ENCODE data around the gene CLEC18A.
"Not testable (repeated sequence)": the region's sequence is repeated elsewhere in the genome, so short reads cannot be mapped to it uniquely, and the experiment has no call there.

CLEC18A gene

GRCh38 chr16:69930117-69930776, 20.9 kb upstream of the CLEC18A start:
- peak in 1 of 2 donors; percentile 5 for DNase-seq (ENCODE audit: low read depth in 2 of 2)

- no peak for DNase-seq (ENCODE audit: low read depth in 2 of 2)
Measured at GRCh38 chr16:69931631-69932030, 19.5 kb upstream of the CLEC18A start.

GRCh38 chr16:69932228-69932627, 18.9 kb upstream of the CLEC18A start:
- DNase-seq (ENCODE audit: low read depth in 2 of 2) = no peak

GRCh38 chr16:69932691-69933392, 18.3 kb upstream of the CLEC18A start:
- DNase-seq (ENCODE audit: low read depth in 2 of 2) = no peak

- DNase-seq (ENCODE audit: low read depth in 2 of 2) = no peak
Measured at GRCh38 chr16:69934044-69934443, 17.1 kb upstream of the CLEC18A start.

GRCh38 chr16:69934751-69935150, 16.4 kb upstream of the CLEC18A start:
- DNase-seq (ENCODE audit: low read depth in 2 of 2) = no peak

- no peak for DNase-seq (ENCODE audit: low read depth in 2 of 2)
Measured at GRCh38 chr16:69935278-69935711, 15.8 kb upstream of the CLEC18A start.

- DNase-seq (ENCODE audit: low read depth in 2 of 2) = no peak
Measured at GRCh38 chr16:69935740-69936139, 15.4 kb upstream of the CLEC18A start.

GRCh38 chr16:69936252-69936651, 14.9 kb upstream of the CLEC18A start:
- no peak for DNase-seq (ENCODE audit: low read depth in 2 of 2)

- DNase-seq (ENCODE audit: low read depth in 2 of 2) = no peak
Measured at GRCh38 chr16:69936751-69937211, 14.4 kb upstream of the CLEC18A start.

- DNase-seq (ENCODE audit: low read depth in 2 of 2) = no peak
Measured at GRCh38 chr16:69937465-69937951, 13.6 kb upstream of the CLEC18A start.

GRCh38 chr16:69938981-69939820, 11.9 kb upstream of the CLEC18A start:
- DNase-seq (ENCODE audit: low read depth in 2 of 2) = no peak

- DNase-seq (ENCODE audit: low read depth in 2 of 2) = no peak
Measured at GRCh38 chr16:69939821-69940585, 11.1 kb upstream of the CLEC18A start.

- no peak for DNase-seq (ENCODE audit: low read depth in 2 of 2)
Measured at GRCh38 chr16:69940676-69941075, 10.5 kb upstream of the CLEC18A start.

- DNase-seq (ENCODE audit: low read depth in 2 of 2) = no peak
Measured at GRCh38 chr16:69941251-69942098, 9.7 kb upstream of the CLEC18A start.

- DNase-seq (ENCODE audit: low read depth in 2 of 2) = no peak
Measured at GRCh38 chr16:69942099-69942491, 9.0 kb upstream of the CLEC18A start.

GRCh38 chr16:69942627-69943170, 8.4 kb upstream of the CLEC18A start:
- DNase-seq (ENCODE audit: low read depth in 2 of 2) = no peak

GRCh38 chr16:69943241-69944036, 7.7 kb upstream of the CLEC18A start:
- DNase-seq (ENCODE audit: low read depth in 2 of 2) = not testable (repeated sequence)

- not testable (repeated sequence) for DNase-seq (ENCODE audit: low read depth in 2 of 2)
Measured at GRCh38 chr16:69950411-69950810, 723 bp upstream of the CLEC18A start.

Measured in stimulated activated CD8-positive, alpha-beta memory T cell treated with anti-CD3 and anti-CD28 coated beads, Interleukin-2, amount 100 ng/mL, for 1 hour (primary cell).